GM23338 (cell line): Measurements from ENCODE around the gene PSMC4. TPM values are rescaled to one million over a fixed set of nuclear protein-coding genes. Genes with fewer than 3 reads are reported as not detected.

Experiments
- ATAC-seq: fragments of 200-7000 bp; cut with Tn5 transposase; 3 replicates; pipeline ENCODE4 v1.9.1; 2020
- DNase-seq: peaks from one replicate; pipeline ENCODE4 v3.0.0-alpha.2; 2015; ENCODE audit warnings: low spot score
- H2AFZ ChIP-seq: fragments of 200-600 bp; sonication (generic); 2 replicates; pipeline ENCODE4 v1.8.0; 2016; ENCODE audit warnings: antibody characterized with exemption, mild to moderate bottlenecking, moderate library complexity
- H3F3A ChIP-seq: fragments of 200-600 bp; sonication (generic); replicated peaks from 2 replicates; pipeline ENCODE4 v1.8.0; 2017; ENCODE audit warnings: antibody characterized with exemption, mixed run types, low read depth
- H3K27ac ChIP-seq: fragments of 200-600 bp; sonication (generic); 2 replicates; pipeline ENCODE4 v1.6.1; 2016; ENCODE audit warnings: low read depth
- H3K27me3 ChIP-seq: fragments of 200-600 bp; sonication (generic); 2 replicates; pipeline ENCODE4 v1.8.0; 2016; ENCODE audit warnings: mild to moderate bottlenecking, mixed run types, moderate library complexity; ENCODE audit not compliant: insufficient read depth
- H3K36me3 ChIP-seq: fragments of 200-600 bp; sonication (generic); 2 replicates; pipeline ENCODE4 v1.8.0; 2016; ENCODE audit warnings: mild to moderate bottlenecking; ENCODE audit not compliant: insufficient read depth
- H3K4me1 ChIP-seq: fragments of 200-600 bp; sonication (generic); 2 replicates; pipeline ENCODE4 v1.8.0; 2016; ENCODE audit warnings: mild to moderate bottlenecking, moderate library complexity; ENCODE audit not compliant: insufficient read depth
- H3K4me2 ChIP-seq: fragments of 200-600 bp; sonication (generic); 2 replicates; pipeline ENCODE4 v1.7.1; 2017; ENCODE audit warnings: mixed run types
- H3K4me3 ChIP-seq: fragments of 200-600 bp; sonication (generic); 2 replicates; pipeline ENCODE4 v1.6.1; 2016; ENCODE audit warnings: mixed run types
- H3K79me2 ChIP-seq: fragments of 200-600 bp; sonication (generic); replicated peaks from 2 replicates; pipeline ENCODE4 v1.8.0; 2017; ENCODE audit warnings: mild to moderate bottlenecking; ENCODE audit not compliant: insufficient read depth
- H3K9me2 ChIP-seq: fragments of 200-600 bp; sonication (generic); 2 replicates; pipeline ENCODE4 v1.8.0; 2017; ENCODE audit not compliant: insufficient read depth
- H4K20me1 ChIP-seq: fragments of 200-600 bp; sonication (generic); replicated peaks from 2 replicates; pipeline ENCODE4 v1.8.0; 2017; ENCODE audit warnings: mild to moderate bottlenecking; ENCODE audit not compliant: insufficient read depth
- H3K27ac Mint-ChIP-seq: 2 replicates; pipeline ENCODE4 v1.8.0; 2020; ENCODE audit warnings: inconsistent platforms, mild to moderate bottlenecking, moderate library complexity, mixed read lengths
- H3K27me3 Mint-ChIP-seq: 3 replicates; pipeline ENCODE4 v1.8.0; 2022; ENCODE audit warnings: low read depth, mild to moderate bottlenecking, moderate library complexity, mixed read lengths, inconsistent platforms; ENCODE audit not compliant: insufficient read depth, poor library complexity
- H3K36me3 Mint-ChIP-seq: 3 replicates; pipeline ENCODE4 v1.8.0; 2021; ENCODE audit warnings: low read depth, mild to moderate bottlenecking, inconsistent platforms, moderate library complexity, mixed read lengths
- H3K4me1 Mint-ChIP-seq: 3 replicates; pipeline ENCODE4 v1.8.0; 2020; ENCODE audit warnings: mild to moderate bottlenecking, inconsistent platforms, mixed read lengths
- H3K4me3 Mint-ChIP-seq: 3 replicates; pipeline ENCODE4 v1.8.0; 2021; ENCODE audit warnings: moderate library complexity, mild to moderate bottlenecking, inconsistent platforms, mixed read lengths
- H3K9me3 Mint-ChIP-seq: 3 replicates; pipeline ENCODE4 v1.8.0; 2020; ENCODE audit warnings: moderate library complexity, mild to moderate bottlenecking, inconsistent platforms, mixed read lengths
- ETS1 ChIP-seq: IDR thresholded peaks from 2 replicates; pipeline ENCODE4 v1.6.1; 2016; ENCODE audit warnings: antibody characterized with exemption
- EZH2 ChIP-seq: fragments of 200-600 bp; sonication (generic); IDR thresholded peaks from one replicate; pipeline ENCODE4 v1.8.0; 2017; ENCODE audit warnings: antibody characterized with exemption, mild to moderate bottlenecking, low read depth; ENCODE audit not compliant: unreplicated experiment
- EZH2phosphoT487 ChIP-seq: fragments of 200-600 bp; sonication (generic); IDR thresholded peaks from one replicate; pipeline ENCODE4 v1.8.1; 2018; ENCODE audit warnings: antibody characterized with exemption; ENCODE audit not compliant: unreplicated experiment
- JUNB ChIP-seq: IDR thresholded peaks from one replicate; pipeline ENCODE4 v1.6.1; 2016; ENCODE audit warnings: antibody characterized with exemption; ENCODE audit not compliant: unreplicated experiment
- NANOG ChIP-seq: IDR thresholded peaks from 2 replicates; pipeline ENCODE4 v1.6.1; 2016; ENCODE audit warnings: antibody characterized with exemption, borderline replicate concordance
- STAT1 ChIP-seq: IDR thresholded peaks from one replicate; pipeline ENCODE4 v1.6.1; 2016; ENCODE audit warnings: antibody characterized with exemption; ENCODE audit not compliant: unreplicated experiment
- ZNF114 ChIP-seq: fragments of 250-450 bp; sonication (Bioruptor Pico); IDR thresholded peaks from 2 replicates; pipeline ENCODE4 v1.5.0; 2020; ENCODE audit warnings: mild to moderate bottlenecking, moderate library complexity
- ZNF331 ChIP-seq: fragments of 250-450 bp; sonication (Bioruptor Pico); IDR thresholded peaks from 2 replicates; pipeline ENCODE4 v1.5.0; 2020; ENCODE audit warnings: low read depth, mild to moderate bottlenecking, moderate library complexity
- ZNF462 ChIP-seq: fragments of 250-450 bp; sonication (Bioruptor Pico); IDR thresholded peaks from 2 replicates; pipeline ENCODE4 v1.5.0; 2020; ENCODE audit warnings: mild to moderate bottlenecking, moderate library complexity
- polyA plus RNA-seq: library from polyadenylated mRNA; unstranded; fragments of >200 nt; fragmentation: Nextera tagmentation; extraction: Ambion mirVana; gene quantifications from 2 replicates; pipeline ENCODE4 v1.2.1, GENCODE V29; 2016
- total RNA-seq: library from RNA; depleted of rRNA; stranded (reverse); fragments of >200 nt; shearing (Covaris generic); gene quantifications from 2 replicates; pipeline ENCODE4 v1.2.3, GENCODE V29; 2014
- TF ChIP-seq, protein P1 (sequence below): IDR thresholded peaks from one replicate; pipeline ENCODE4 v1.6.1; 2018; ENCODE audit warnings: antibody characterized with exemption; ENCODE audit not compliant: unreplicated experiment
- TF ChIP-seq, protein P2 (sequence below), 2 experiments: fragments of 200-600 bp in 1 of 2; sonication (generic) in 1 of 2; conservative IDR thresholded peaks; 2 replicates each; pipeline versions ENCODE4 v1.5.1 to v1.6.1; 2016 to 2017; ENCODE audit warnings: antibody characterized with exemption in 2 of 2, low read depth in 2 of 2, mild to moderate bottlenecking in 2 of 2, moderate library complexity in 1 of 2

The PSMC4 gene
- total and polyA plus RNA-seq, 2 experiments from 2014 or later: 135 to 147 TPM

DNA sequence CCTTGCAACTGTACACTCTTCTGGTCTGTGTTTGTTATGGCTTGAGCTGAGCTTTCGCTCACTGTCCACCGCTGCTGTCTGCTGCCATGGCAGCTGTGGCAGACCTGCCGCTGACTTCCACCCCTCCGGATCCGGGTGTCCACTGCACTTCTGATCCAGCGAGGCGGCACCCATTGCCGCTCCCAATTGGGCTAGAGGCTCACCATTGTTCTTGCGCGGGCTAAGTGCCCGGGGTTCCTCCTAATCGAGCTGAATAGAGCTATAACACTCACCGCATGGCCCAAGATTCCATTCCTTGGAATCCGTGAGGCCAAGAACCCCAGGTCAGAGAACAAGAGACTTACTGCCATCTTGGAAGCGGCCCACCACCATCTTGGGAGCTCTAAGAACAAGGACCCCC is 2.2 kb upstream of the PSMC4 start (continued):
- TF ChIP-seq ZNF462 (CRISPR knock-in tag) (no peak), EZH2 (no peak), ZNF331 (CRISPR knock-in tag) (no peak), STAT1 (no peak)
- TF ChIP-seq, protein P1, sequence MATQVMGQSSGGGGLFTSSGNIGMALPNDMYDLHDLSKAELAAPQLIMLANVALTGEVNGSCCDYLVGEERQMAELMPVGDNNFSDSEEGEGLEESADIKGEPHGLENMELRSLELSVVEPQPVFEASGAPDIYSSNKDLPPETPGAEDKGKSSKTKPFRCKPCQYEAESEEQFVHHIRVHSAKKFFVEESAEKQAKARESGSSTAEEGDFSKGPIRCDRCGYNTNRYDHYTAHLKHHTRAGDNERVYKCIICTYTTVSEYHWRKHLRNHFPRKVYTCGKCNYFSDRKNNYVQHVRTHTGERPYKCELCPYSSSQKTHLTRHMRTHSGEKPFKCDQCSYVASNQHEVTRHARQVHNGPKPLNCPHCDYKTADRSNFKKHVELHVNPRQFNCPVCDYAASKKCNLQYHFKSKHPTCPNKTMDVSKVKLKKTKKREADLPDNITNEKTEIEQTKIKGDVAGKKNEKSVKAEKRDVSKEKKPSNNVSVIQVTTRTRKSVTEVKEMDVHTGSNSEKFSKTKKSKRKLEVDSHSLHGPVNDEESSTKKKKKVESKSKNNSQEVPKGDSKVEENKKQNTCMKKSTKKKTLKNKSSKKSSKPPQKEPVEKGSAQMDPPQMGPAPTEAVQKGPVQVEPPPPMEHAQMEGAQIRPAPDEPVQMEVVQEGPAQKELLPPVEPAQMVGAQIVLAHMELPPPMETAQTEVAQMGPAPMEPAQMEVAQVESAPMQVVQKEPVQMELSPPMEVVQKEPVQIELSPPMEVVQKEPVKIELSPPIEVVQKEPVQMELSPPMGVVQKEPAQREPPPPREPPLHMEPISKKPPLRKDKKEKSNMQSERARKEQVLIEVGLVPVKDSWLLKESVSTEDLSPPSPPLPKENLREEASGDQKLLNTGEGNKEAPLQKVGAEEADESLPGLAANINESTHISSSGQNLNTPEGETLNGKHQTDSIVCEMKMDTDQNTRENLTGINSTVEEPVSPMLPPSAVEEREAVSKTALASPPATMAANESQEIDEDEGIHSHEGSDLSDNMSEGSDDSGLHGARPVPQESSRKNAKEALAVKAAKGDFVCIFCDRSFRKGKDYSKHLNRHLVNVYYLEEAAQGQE: no peak

DNA sequence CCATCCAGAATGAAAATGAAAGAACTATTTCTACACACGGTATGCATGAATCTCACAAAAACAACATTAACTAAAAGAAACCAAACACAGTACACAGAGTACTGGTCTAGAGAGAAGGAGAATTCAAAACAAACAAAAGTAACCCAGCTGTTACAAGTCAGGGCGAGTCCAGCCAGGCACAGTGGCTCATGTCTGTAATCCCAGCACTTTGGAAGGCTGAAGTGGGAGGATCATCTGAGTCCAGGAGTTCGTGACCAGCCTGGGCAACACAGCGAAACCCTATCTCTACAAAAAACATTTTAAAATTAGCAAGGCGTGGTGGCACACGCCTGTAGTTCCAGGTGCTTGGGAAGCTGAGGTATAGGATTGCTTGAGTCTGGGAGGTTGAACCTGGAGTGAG is 1.7 kb upstream of the PSMC4 start:
- H3K4me2 ChIP-seq: no peak overlapping the region
- peaks cover 17% of the 10 kb centered on the region for H3K79me2 ChIP-seq
- no peak overlapping the region for H3K4me3 ChIP-seq
- no peaks in the 10 kb centered on the region; the same call in 2 of the 3 replicates for H3K9me3 Mint-ChIP-seq
- peaks cover 11% of the 10 kb centered on the region for H3K27me3 Mint-ChIP-seq
- no peaks in the 10 kb centered on the region for H3K27me3 ChIP-seq
- peaks cover 31% of the 10 kb centered on the region for H3K36me3 Mint-ChIP-seq
- 0 out of 2 replicates have a peak, but pooled peaks cover 3% of the 10 kb centered on the region for H3K9me2 ChIP-seq
- peak overlapping the region; percentile 96 for H3K4me3 Mint-ChIP-seq
- H3K36me3 ChIP-seq: peaks cover 13% of the 10 kb centered on the region
- ATAC-seq (no peak), DNase-seq (no peak)
- no peak overlapping the region for H3K27ac ChIP-seq
- H3K4me1 ChIP-seq: no peaks in the 10 kb centered on the region; the same call in 1 of the 2 replicates
- peaks cover 8% of the 10 kb centered on the region; the same call in 2 of the 3 replicates for H3K4me1 Mint-ChIP-seq
- H4K20me1 ChIP-seq: peaks cover 7% of the 10 kb centered on the region; the same call in 1 of the 2 replicates
- H3K27ac Mint-ChIP-seq: no peak overlapping the region
- no peak overlapping the region for H2AFZ ChIP-seq
- H3F3A ChIP-seq: no peaks in the 10 kb centered on the region
- TF ChIP-seq EZH2 (no peak), EZH2phosphoT487 (no peak), ETS1 (no peak), NANOG (no peak), JUNB (no peak), STAT1 (no peak), ZNF114 (no peak)
- TF ChIP-seq, protein P2, sequence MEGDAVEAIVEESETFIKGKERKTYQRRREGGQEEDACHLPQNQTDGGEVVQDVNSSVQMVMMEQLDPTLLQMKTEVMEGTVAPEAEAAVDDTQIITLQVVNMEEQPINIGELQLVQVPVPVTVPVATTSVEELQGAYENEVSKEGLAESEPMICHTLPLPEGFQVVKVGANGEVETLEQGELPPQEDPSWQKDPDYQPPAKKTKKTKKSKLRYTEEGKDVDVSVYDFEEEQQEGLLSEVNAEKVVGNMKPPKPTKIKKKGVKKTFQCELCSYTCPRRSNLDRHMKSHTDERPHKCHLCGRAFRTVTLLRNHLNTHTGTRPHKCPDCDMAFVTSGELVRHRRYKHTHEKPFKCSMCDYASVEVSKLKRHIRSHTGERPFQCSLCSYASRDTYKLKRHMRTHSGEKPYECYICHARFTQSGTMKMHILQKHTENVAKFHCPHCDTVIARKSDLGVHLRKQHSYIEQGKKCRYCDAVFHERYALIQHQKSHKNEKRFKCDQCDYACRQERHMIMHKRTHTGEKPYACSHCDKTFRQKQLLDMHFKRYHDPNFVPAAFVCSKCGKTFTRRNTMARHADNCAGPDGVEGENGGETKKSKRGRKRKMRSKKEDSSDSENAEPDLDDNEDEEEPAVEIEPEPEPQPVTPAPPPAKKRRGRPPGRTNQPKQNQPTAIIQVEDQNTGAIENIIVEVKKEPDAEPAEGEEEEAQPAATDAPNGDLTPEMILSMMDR (conservative IDR thresholded peaks at IDR 0.05; ENCODE audit: low read depth in 2 of 2): no peak
